DMS114 treated with DMSO at 0.1 percent for 48 hours (cell line): ENCODE measurements around the gene ST6GALNAC1.
"Not testable (repeated sequence)": the region's sequence is repeated elsewhere in the genome, so short reads cannot be mapped to it uniquely, and the experiment has no call there.

ENCODE experiments used
- DNase-seq: peaks from one replicate; lab custom pipeline; 2025; ENCODE audit not compliant: unreplicated experiment; lab: John Stamatoyannopoulos, UW

ST6GALNAC1 gene

GRCh38 chr17:76614064-76614759 lies 29.3 kb downstream of the ST6GALNAC1 start:
- not testable (repeated sequence) for DNase-seq

GRCh38 chr17:76612977-76613851 lies 30.3 kb downstream of the ST6GALNAC1 start:
- no peak for DNase-seq

GRCh38 chr17:76612465-76612864 lies 31.1 kb downstream of the ST6GALNAC1 start:
- DNase-seq: no peak

- DNase-seq: no peak
These were observed 31.8 kb downstream of the ST6GALNAC1 start for GRCh38 chr17:76611758-76612157.

GRCh38 chr17:76611080-76611749 lies 32.3 kb downstream of the ST6GALNAC1 start:
- DNase-seq: not testable (repeated sequence)

- DNase-seq: not testable (repeated sequence)
These were observed 36.9 kb downstream of the ST6GALNAC1 start for GRCh38 chr17:76606685-76607084.

- DNase-seq: no peak
These were observed 42.5 kb downstream of the ST6GALNAC1 start for GRCh38 chr17:76601065-76601464.

- no peak for DNase-seq
These were observed 43.7 kb downstream of the ST6GALNAC1 start for GRCh38 chr17:76599694-76600460.

GRCh38 chr17:76598004-76598439 lies 45.5 kb downstream of the ST6GALNAC1 start:
- DNase-seq: no peak

- no peak for DNase-seq
These were observed 46.2 kb downstream of the ST6GALNAC1 start for GRCh38 chr17:76597156-76598003.

- no peak for DNase-seq
These were observed 48.9 kb downstream of the ST6GALNAC1 start for GRCh38 chr17:76594690-76595089.

GRCh38 chr17:76593959-76594358 lies 49.6 kb downstream of the ST6GALNAC1 start:
- DNase-seq: no peak

- DNase-seq: no peak
These were observed 50.2 kb downstream of the ST6GALNAC1 start for GRCh38 chr17:76593384-76593826.

GRCh38 chr17:76588182-76588581 lies 55.4 kb downstream of the ST6GALNAC1 start:
- no peak for DNase-seq

GRCh38 chr17:76586741-76587487 lies 56.6 kb downstream of the ST6GALNAC1 start:
- DNase-seq: no peak

GRCh38 chr17:76585649-76586593 lies 57.6 kb downstream of the ST6GALNAC1 start, which contains the start of gene ST6GALNAC2:
ST6GALNAC2 (minus strand) TSS chr17:76585860; CDS start chr17:76585808, 52 bp downstream.
- no peak for DNase-seq

- no peak for DNase-seq
These were observed 58.4 kb downstream of the ST6GALNAC1 start for GRCh38 chr17:76585033-76585648.
